Calu3 (cell line): ENCODE data around the gene SCFD2. TPM values are rescaled to one million over a fixed set of nuclear protein-coding genes. Genes with fewer than 3 reads are reported as not detected.

Experiments
- BruUV-seq: library from RNA; stranded (reverse); fragments of 400-500 nt; replicated peaks from 2 replicates; lab custom pipeline; 2021; lab: Mats Ljungman, UMichigan
- CTCF ChIA-PET: fragments of 300-600 bp; sonication (Branson Sonifier 250); formaldehyde crosslinking; loops from one replicate; lab custom pipeline; 2022; ENCODE audit warnings: antibody characterized with exemption; lab: Charles Lee
- DNase-seq: peaks from one replicate; pipeline ENCODE4 v3.0.0; 2022
- H3K27ac Mint-ChIP-seq: one replicate; pipeline ENCODE4 v1.8.0; 2022; ENCODE audit warnings: mixed read lengths; ENCODE audit not compliant: unreplicated experiment
- H3K27me3 Mint-ChIP-seq: one replicate; pipeline ENCODE4 v1.8.0; 2022; ENCODE audit warnings: mixed read lengths; ENCODE audit not compliant: unreplicated experiment
- H3K36me3 Mint-ChIP-seq: one replicate; pipeline ENCODE4 v1.8.0; 2022; ENCODE audit warnings: mild to moderate bottlenecking, moderate library complexity, mixed read lengths; ENCODE audit not compliant: insufficient read depth, unreplicated experiment
- H3K4me1 Mint-ChIP-seq: one replicate; pipeline ENCODE4 v1.8.0; 2022; ENCODE audit warnings: mild to moderate bottlenecking, low read depth, mixed read lengths; ENCODE audit not compliant: unreplicated experiment
- H3K4me3 Mint-ChIP-seq: one replicate; pipeline ENCODE4 v1.8.0; 2022; ENCODE audit warnings: mild to moderate bottlenecking, low read depth, moderate library complexity, mixed read lengths; ENCODE audit not compliant: unreplicated experiment
- H3K9me3 Mint-ChIP-seq: one replicate; pipeline ENCODE4 v1.8.0; 2022; ENCODE audit warnings: low read depth, mixed read lengths; ENCODE audit not compliant: unreplicated experiment
- CTCF ChIP-seq: fragments of 200-600 bp; IDR thresholded peaks from one replicate; pipeline ENCODE4 v1.8.0; 2022; ENCODE audit warnings: antibody characterized with exemption; ENCODE audit not compliant: unreplicated experiment
- intact Hi-C: fragments of 100-400 bp; cut with micrococcal nuclease; formaldehyde crosslinking; loops from one replicate; pipeline ENCODE4 v1.10.0; 2022; ENCODE audit not compliant: unreplicated experiment
- total RNA-seq: library from RNA; stranded (reverse); gene quantifications from 2 replicates; pipeline ENCODE4 v1.2.3, GENCODE V29; 2022

The SCFD2 gene
- total RNA-seq, 1 experiment from 2014 or later = 16.7 TPM

- Mint-ChIP-seq H3K27me3 (no peaks in the 10 kb centered on the region), H3K9me3 (no peaks in the 10 kb centered on the region), H3K4me1 (peaks cover 19% of the 10 kb centered on the region), H3K27ac (no peak overlapping the region), H3K4me3 (no peak overlapping the region), H3K36me3 (no peaks in the 10 kb centered on the region)
- no TSS peak for BruUV-seq
- TF ChIP-seq CTCF = no peak
- CTCF ChIA-PET = no interaction called here
- intact Hi-C loops = loop anchor here (10.0 kb wide), 1 partner anchor 70 kb away; no protein-coding TSS in a partner anchor
- DNase-seq = no peak
Observed at GRCh38 chr4:52915191-52915590, 450.7 kb downstream of the SCFD2 start.

GRCh38 chr4:52914051-52914605 is 451.7 kb downstream of the SCFD2 start:
- H3K36me3 Mint-ChIP-seq = no peaks in the 10 kb centered on the region
- peak; percentile 11 for DNase-seq
- H3K4me3 Mint-ChIP-seq = peak overlapping the region; percentile 37
- intact Hi-C loops = loop anchor here (5.0 to 10.0 kb wide), 3 partner anchors 68 to 192 kb away; no protein-coding TSS in a partner anchor
- peaks cover 19% of the 10 kb centered on the region for H3K4me1 Mint-ChIP-seq
- no TSS peak for BruUV-seq
- H3K9me3 Mint-ChIP-seq = no peaks in the 10 kb centered on the region
- H3K27me3 Mint-ChIP-seq = no peaks in the 10 kb centered on the region
- TF ChIP-seq CTCF = no peak
- H3K27ac Mint-ChIP-seq = peak overlapping the region; percentile 64
- CTCF ChIA-PET = interaction anchor here (0.5 to 1.1 kb wide), 3 partner anchors 19 to 1320 kb away, joined by 3 to 4 read pairs (median 3); no protein-coding TSS in a partner anchor

DNA sequence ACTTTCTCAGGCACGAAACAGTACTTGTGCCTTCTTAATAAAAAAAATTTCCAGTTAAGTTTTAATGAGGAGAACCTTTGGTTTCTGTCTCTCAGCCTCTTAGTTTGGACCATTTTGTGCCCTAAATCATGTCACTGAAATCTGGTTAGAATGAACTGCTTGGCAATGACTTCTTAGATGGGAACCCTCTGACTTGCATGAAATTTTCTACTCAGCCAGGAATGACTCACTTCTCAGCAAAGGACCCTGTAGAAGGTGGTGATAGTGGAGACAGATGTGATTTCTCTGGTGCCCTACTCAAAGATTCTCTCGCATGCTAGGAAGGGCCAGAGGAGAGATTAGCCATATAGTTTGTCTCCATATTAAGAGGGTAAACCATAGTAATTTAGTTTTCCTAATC is 453.3 kb downstream of the SCFD2 start:
- intact Hi-C loops = loop anchor here (5.0 to 10.0 kb wide), 3 partner anchors 68 to 190 kb away; no protein-coding TSS in a partner anchor
- Mint-ChIP-seq H3K27me3 (no peaks in the 10 kb centered on the region), H3K4me1 (peaks cover 19% of the 10 kb centered on the region), H3K9me3 (no peaks in the 10 kb centered on the region), H3K4me3 (no peak overlapping the region), H3K36me3 (no peaks in the 10 kb centered on the region), H3K27ac (peak overlapping the region; percentile 64)
- no peak for DNase-seq
- BruUV-seq = no TSS peak
- TF ChIP-seq CTCF = no peak
- CTCF ChIA-PET = interaction anchor here (0.9 to 1.3 kb wide), 2 partner anchors 90 to 200 kb away, joined by 3 to 4 read pairs; no protein-coding TSS in a partner anchor

DNA sequence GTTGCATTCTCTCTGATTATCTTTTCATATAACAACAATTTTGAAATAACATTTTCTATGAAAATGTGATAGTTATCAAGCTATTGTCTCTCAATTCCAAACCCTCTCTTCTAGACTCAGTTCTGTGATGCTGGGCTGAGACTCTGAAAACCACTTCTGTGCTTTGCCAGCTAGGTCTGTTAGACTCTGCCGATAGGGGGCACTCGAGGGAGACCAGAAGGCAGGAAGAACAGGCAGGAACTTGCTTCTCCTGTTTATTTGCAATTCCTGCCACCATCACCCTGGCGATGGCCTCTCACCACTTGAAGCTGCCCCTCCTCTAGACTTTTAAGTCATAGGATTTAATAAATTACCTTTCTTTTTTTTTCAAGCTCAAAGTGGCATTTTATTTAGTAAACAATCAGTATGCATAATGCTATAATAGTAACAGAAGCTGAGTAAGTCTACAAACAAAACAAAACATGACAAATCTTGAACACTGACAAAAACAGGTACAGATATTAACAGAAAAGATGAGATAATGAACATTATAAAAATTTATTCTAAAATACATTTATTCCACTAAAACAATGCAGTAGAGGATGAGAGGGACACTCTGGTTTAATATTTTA is 454.1 kb downstream of the SCFD2 start:
- H3K4me3 Mint-ChIP-seq = no peak overlapping the region
- intact Hi-C loops = loop anchor here (5.0 to 10.0 kb wide), 3 partner anchors 67 to 189 kb away; no protein-coding TSS in a partner anchor
- peak; percentile 84 for DNase-seq
- peaks cover 19% of the 10 kb centered on the region for H3K4me1 Mint-ChIP-seq
- BruUV-seq = no TSS peak
- no peaks in the 10 kb centered on the region for H3K27me3 Mint-ChIP-seq
- no peak overlapping the region for H3K27ac Mint-ChIP-seq
- no peaks in the 10 kb centered on the region for H3K9me3 Mint-ChIP-seq
- peak; percentile 70 for TF ChIP-seq CTCF
- no peaks in the 10 kb centered on the region for H3K36me3 Mint-ChIP-seq
- CTCF ChIA-PET = interaction anchor here (0.6 to 1.3 kb wide), 4 partner anchors 89 to 536 kb away, joined by 3 to 4 read pairs (median 4); no protein-coding TSS in a partner anchor
